ENCODE data around the gene NXN. TPM values are rescaled to one million over a fixed set of nuclear protein-coding genes. Genes with fewer than 3 reads are reported as not detected.
"Not testable (repeated sequence)": the region's sequence is repeated elsewhere in the genome, so short reads cannot be mapped to it uniquely, and the experiment has no call there.

NXN gene
- polyA plus RNA-seq, 1 donor from 2014 or later, result 14.8 TPM

DNA sequence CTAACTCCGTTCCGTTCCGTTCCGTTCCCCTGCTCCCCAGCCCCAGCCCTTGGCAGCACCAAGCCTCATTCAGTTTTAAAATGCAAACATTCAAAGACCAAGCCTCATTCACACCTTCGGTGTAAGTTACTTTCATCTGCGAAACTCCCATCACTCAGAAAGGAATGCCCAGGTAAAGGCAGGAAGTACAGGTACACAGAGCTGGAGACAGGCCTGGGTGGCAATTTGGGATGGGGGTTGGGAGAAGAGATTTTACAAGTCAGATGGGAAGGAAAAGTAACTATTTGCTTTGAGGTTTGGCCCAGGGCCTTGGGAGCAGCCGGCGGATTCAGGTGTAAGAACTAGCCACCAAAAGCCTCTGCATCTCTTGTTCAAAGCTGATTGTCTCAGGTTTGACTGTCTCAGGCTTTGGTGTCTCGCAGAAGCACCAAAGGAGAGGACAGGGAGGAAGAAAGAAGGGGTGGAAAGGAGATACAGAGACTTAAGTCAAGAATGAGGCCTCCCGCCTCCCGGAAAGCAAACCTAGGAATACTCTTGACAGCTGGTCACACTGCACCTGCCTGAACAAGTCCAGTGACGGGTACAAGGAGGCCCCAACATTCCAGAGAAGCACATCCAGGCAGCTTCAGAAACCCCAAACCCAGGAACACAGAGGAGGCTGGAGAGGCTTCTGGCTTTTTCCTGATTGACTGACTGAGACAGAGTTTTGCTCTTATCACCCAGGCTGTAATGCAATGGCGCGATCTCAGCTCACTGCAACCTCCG lies 54.7 kb downstream of the NXN start:
- H3K9me3 ChIP-seq (ENCODE audit: low read length), result no peaks in the 10 kb centered on the region
- no peak overlapping the region for H3K27ac ChIP-seq (ENCODE audit: low read length)
- no peaks in the 10 kb centered on the region for H3F3A ChIP-seq (ENCODE audit: insufficient read depth, low read length, poor library complexity, severe bottlenecking)
- TF ChIP-seq MXI1 (conservative IDR thresholded peaks at IDR 0.05; ENCODE audit: poor library complexity, severe bottlenecking) (no peak), TAF1 (IDR thresholded peaks at IDR 0.05; ENCODE audit: low read depth) (no peak), EZH2 (IDR thresholded peaks at IDR 0.05; ENCODE audit: borderline replicate concordance, insufficient read depth, low read length, poor library complexity, severe bottlenecking) (no peak), EP300 (conservative IDR thresholded peaks at IDR 0.05; ENCODE audit: poor library complexity, severe bottlenecking) (no peak), POLR2AphosphoS5 (IDR thresholded peaks at IDR 0.05) (no peak)
- no peak overlapping the region for H3K4me3 ChIP-seq (ENCODE audit: low read length)
- H3K9ac ChIP-seq (ENCODE audit: low read length), result no peak overlapping the region
- H2AFZ ChIP-seq (ENCODE audit: low read depth, low read length), result no peak overlapping the region
- peaks cover 20% of the 10 kb centered on the region for H3K79me2 ChIP-seq (replicated peaks; ENCODE audit: insufficient read depth, low read length)
- H4K20me1 ChIP-seq (ENCODE audit: insufficient read depth), result no peaks in the 10 kb centered on the region
- no peaks in the 10 kb centered on the region for H3K9me2 ChIP-seq (ENCODE audit: insufficient read depth, low read length)
- H3K27me3 ChIP-seq (ENCODE audit: insufficient read depth, low read depth, low read length), result no peaks in the 10 kb centered on the region
- H3K36me3 ChIP-seq (ENCODE audit: insufficient read depth, low read length), result no peaks in the 10 kb centered on the region
- no peak overlapping the region for H3K4me2 ChIP-seq (ENCODE audit: low read length)

DNA sequence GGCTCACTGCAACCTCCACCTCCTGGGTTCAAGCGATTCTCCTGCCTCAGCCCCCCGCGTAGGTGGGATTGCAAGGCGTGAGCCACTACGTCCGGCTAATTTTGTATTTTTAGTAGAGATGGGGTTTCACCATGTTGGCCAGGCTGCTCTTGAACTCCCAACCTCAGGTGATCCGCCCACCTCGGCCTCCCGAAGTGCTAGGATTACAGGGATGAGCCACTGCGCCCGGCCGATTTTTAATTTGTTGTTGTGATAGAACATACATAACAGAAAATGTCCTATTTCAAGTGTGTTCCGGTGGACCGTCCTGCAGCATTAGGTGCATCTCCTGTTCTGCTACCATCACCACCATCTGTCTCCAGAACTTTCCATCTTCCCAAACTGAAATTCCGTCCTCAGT lies 55.3 kb downstream of the NXN start:
- H4K20me1 ChIP-seq (ENCODE audit: insufficient read depth); H3F3A ChIP-seq (ENCODE audit: insufficient read depth, low read length, poor library complexity, severe bottlenecking); H3K27me3 ChIP-seq (ENCODE audit: insufficient read depth, low read depth, low read length); H2AFZ ChIP-seq (ENCODE audit: low read depth, low read length); H3K4me2 ChIP-seq (ENCODE audit: low read length); H3K4me3 ChIP-seq (ENCODE audit: low read length); H3K27ac ChIP-seq (ENCODE audit: low read length); H3K9ac ChIP-seq (ENCODE audit: low read length); H3K9me2 ChIP-seq (ENCODE audit: insufficient read depth, low read length); H3K9me3 ChIP-seq (ENCODE audit: low read length); H3K36me3 ChIP-seq (ENCODE audit: insufficient read depth, low read length): not testable (repeated sequence)
- H3K79me2 ChIP-seq (replicated peaks; ENCODE audit: insufficient read depth, low read length), result peaks cover 16% of the 10 kb centered on the region

DNA sequence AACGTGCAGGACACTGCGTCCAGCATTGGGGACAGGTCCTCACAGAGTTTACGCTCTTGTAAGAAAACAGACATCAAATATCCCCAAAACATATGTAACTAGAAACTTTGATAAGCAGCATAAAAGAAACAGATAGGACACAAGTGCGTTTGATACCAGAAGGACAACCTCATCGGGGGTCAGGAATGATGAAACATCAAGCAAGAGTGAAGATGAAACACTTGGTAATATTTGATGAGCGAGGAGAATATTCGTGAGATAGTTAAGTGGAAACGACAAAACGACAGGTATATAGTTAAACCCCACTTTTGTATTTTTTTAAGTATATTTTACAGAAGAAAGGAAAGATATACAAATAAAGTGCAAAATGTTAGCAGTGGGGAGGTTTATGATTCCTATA lies 55.9 kb downstream of the NXN start:
- no peaks in the 10 kb centered on the region for H3K9me3 ChIP-seq (ENCODE audit: low read length)
- H3K79me2 ChIP-seq (replicated peaks; ENCODE audit: insufficient read depth, low read length), result peaks cover 16% of the 10 kb centered on the region

More for the DNA sequence above, 55.9 kb downstream of the NXN start:
- no peak overlapping the region for H3K4me2 ChIP-seq (ENCODE audit: low read length)
- H3K27ac ChIP-seq (ENCODE audit: low read length), result no peak overlapping the region
- TF ChIP-seq RAD21 (conservative IDR thresholded peaks at IDR 0.05), result no peak
- no peak for TF ChIP-seq TAF1 (IDR thresholded peaks at IDR 0.05; ENCODE audit: low read depth)
- TF ChIP-seq EZH2 (IDR thresholded peaks at IDR 0.05; ENCODE audit: borderline replicate concordance, insufficient read depth, low read length, poor library complexity, severe bottlenecking), result no peak
- TF ChIP-seq, protein P1, sequence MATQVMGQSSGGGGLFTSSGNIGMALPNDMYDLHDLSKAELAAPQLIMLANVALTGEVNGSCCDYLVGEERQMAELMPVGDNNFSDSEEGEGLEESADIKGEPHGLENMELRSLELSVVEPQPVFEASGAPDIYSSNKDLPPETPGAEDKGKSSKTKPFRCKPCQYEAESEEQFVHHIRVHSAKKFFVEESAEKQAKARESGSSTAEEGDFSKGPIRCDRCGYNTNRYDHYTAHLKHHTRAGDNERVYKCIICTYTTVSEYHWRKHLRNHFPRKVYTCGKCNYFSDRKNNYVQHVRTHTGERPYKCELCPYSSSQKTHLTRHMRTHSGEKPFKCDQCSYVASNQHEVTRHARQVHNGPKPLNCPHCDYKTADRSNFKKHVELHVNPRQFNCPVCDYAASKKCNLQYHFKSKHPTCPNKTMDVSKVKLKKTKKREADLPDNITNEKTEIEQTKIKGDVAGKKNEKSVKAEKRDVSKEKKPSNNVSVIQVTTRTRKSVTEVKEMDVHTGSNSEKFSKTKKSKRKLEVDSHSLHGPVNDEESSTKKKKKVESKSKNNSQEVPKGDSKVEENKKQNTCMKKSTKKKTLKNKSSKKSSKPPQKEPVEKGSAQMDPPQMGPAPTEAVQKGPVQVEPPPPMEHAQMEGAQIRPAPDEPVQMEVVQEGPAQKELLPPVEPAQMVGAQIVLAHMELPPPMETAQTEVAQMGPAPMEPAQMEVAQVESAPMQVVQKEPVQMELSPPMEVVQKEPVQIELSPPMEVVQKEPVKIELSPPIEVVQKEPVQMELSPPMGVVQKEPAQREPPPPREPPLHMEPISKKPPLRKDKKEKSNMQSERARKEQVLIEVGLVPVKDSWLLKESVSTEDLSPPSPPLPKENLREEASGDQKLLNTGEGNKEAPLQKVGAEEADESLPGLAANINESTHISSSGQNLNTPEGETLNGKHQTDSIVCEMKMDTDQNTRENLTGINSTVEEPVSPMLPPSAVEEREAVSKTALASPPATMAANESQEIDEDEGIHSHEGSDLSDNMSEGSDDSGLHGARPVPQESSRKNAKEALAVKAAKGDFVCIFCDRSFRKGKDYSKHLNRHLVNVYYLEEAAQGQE (IDR thresholded peaks at IDR 0.05; ENCODE audit: borderline replicate concordance), result no peak
- TF ChIP-seq POLR2AphosphoS5 (IDR thresholded peaks at IDR 0.05), result no peak
- TF ChIP-seq EP300 (conservative IDR thresholded peaks at IDR 0.05; ENCODE audit: poor library complexity, severe bottlenecking), result no peak
- TF ChIP-seq, protein P2, sequence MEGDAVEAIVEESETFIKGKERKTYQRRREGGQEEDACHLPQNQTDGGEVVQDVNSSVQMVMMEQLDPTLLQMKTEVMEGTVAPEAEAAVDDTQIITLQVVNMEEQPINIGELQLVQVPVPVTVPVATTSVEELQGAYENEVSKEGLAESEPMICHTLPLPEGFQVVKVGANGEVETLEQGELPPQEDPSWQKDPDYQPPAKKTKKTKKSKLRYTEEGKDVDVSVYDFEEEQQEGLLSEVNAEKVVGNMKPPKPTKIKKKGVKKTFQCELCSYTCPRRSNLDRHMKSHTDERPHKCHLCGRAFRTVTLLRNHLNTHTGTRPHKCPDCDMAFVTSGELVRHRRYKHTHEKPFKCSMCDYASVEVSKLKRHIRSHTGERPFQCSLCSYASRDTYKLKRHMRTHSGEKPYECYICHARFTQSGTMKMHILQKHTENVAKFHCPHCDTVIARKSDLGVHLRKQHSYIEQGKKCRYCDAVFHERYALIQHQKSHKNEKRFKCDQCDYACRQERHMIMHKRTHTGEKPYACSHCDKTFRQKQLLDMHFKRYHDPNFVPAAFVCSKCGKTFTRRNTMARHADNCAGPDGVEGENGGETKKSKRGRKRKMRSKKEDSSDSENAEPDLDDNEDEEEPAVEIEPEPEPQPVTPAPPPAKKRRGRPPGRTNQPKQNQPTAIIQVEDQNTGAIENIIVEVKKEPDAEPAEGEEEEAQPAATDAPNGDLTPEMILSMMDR (IDR thresholded peaks at IDR 0.05; ENCODE audit: poor library complexity, severe bottlenecking), result no peak
- TF ChIP-seq SMC3 (conservative IDR thresholded peaks at IDR 0.05; ENCODE audit: poor library complexity), result no peak
- TF ChIP-seq MXI1 (conservative IDR thresholded peaks at IDR 0.05; ENCODE audit: poor library complexity, severe bottlenecking), result no peak
- H3K27me3 ChIP-seq (ENCODE audit: insufficient read depth, low read depth, low read length), result no peaks in the 10 kb centered on the region
- H4K20me1 ChIP-seq (ENCODE audit: insufficient read depth), result no peaks in the 10 kb centered on the region
- H2AFZ ChIP-seq (ENCODE audit: low read depth, low read length), result no peak overlapping the region
- no peaks in the 10 kb centered on the region for H3K9me2 ChIP-seq (ENCODE audit: insufficient read depth, low read length)
- no peaks in the 10 kb centered on the region for H3F3A ChIP-seq (ENCODE audit: insufficient read depth, low read length, poor library complexity, severe bottlenecking)
- no peak overlapping the region for H3K4me3 ChIP-seq (ENCODE audit: low read length)
- no peak overlapping the region for H3K9ac ChIP-seq (ENCODE audit: low read length)
- no peaks in the 10 kb centered on the region for H3K36me3 ChIP-seq (ENCODE audit: insufficient read depth, low read length)
